HCT116 (cell line): Measurements from ENCODE around the gene PLEKHA8. TPM values are rescaled to one million over a fixed set of nuclear protein-coding genes. Genes with fewer than 3 reads are reported as not detected.

Source experiments
- ATAC-seq: fragments of 200-7000 bp; cut with Tn5 transposase; 2 replicates; pipeline ENCODE4 v1.9.1; 2020; ENCODE audit warnings: mild to moderate bottlenecking, moderate library complexity
- BruUV-seq: library from RNA; stranded (reverse); fragments of 400-500 nt; replicated peaks from 2 replicates; lab custom pipeline; 2021; lab: Mats Ljungman, UMichigan
- CTCF ChIA-PET: fragments of 300-600 bp; sonication (Branson Sonifier 250); formaldehyde crosslinking; loops from one replicate; lab custom pipeline; 2021; ENCODE audit warnings: antibody characterized with exemption; lab: Charles Lee
- POLR2A ChIA-PET: fragments of 300-600, 350-600 bp; sonication (Branson Sonifier 250); formaldehyde crosslinking; loops from one replicate; lab custom pipeline; 2021; ENCODE audit warnings: antibody characterized with exemption; lab: Charles Lee
- RAD21 ChIA-PET, 2 experiments: fragments of 300-600 bp; sonication (Branson Sonifier 250); formaldehyde crosslinking; loops; one replicate each; lab custom pipeline; 2023; ENCODE audit warnings: low total read pairs in 2 of 2; ENCODE audit not compliant: uncharacterized antibody in 2 of 2, unreplicated experiment in 2 of 2, low non-redundant PET in 1 of 2; lab: Charles Lee
- DNase-seq: peaks from one replicate; pipeline ENCODE4 v3.0.0-alpha.2; 2010; ENCODE audit warnings: low read depth, low spot score
- H2AFZ ChIP-seq: fragments of 200-600 bp; shearing (Covaris generic), sonication (generic); 2 replicates; pipeline ENCODE4 v1.6.1; 2017; ENCODE audit warnings: low read depth, mixed run types, mixed read lengths, antibody characterized with exemption, low read length; ENCODE audit not compliant: poor library complexity, severe bottlenecking
- H3K27ac ChIP-seq: 2 replicates; pipeline ENCODE4 v1.5.1; 2012; ENCODE audit warnings: low read depth, low read length
- H3K27me3 ChIP-seq: fragments of 200-600 bp; sonication (generic); 2 replicates; pipeline ENCODE4 v1.6.1; 2016; ENCODE audit warnings: mixed run types, low read length, mixed read lengths; ENCODE audit not compliant: insufficient read depth
- H3K36me3 ChIP-seq, 2 experiments: fragments of 200-500 bp in 1 of 2; fragments of 200-600 bp in 1 of 2; sonication (Bioruptor generic) in 1 of 2; sonication (generic) in 1 of 2; 2 replicates each; pipeline versions ENCODE4 v1.5.1 to v1.6.1; 2014 to 2016; ENCODE audit warnings: low read length in 2 of 2, inconsistent platforms in 1 of 2, mixed read lengths in 1 of 2, mixed run types in 1 of 2; ENCODE audit not compliant: insufficient read depth in 2 of 2, control insufficient read depth in 1 of 2
- H3K4me1 ChIP-seq, 2 experiments: fragments of 200-600 bp in 1 of 2; sonication (generic) in 1 of 2; 2 replicates each; pipeline versions ENCODE4 v1.5.1 to v1.6.1; 2012 to 2017; ENCODE audit warnings: low read length in 2 of 2, inconsistent platforms in 1 of 2, mild to moderate bottlenecking in 1 of 2, mixed read lengths in 1 of 2, mixed run types in 1 of 2, moderate library complexity in 1 of 2; ENCODE audit not compliant: insufficient read depth in 2 of 2, control insufficient read depth in 1 of 2
- H3K4me2 ChIP-seq: fragments of 200-600 bp; sonication (generic); 2 replicates; pipeline ENCODE4 v1.6.1; 2017; ENCODE audit warnings: mixed run types, low read length, mixed read lengths
- H3K4me3 ChIP-seq, 2 experiments: fragments of 200-600 bp in 1 of 2; sonication (generic) in 1 of 2; replicated peaks in 1 of 2; 2 replicates each; pipeline ENCODE4 v1.5.1; 2011 to 2016; ENCODE audit warnings: low read length in 2 of 2, control low read depth in 1 of 2, low read depth in 1 of 2, mild to moderate bottlenecking in 1 of 2, mixed read lengths in 1 of 2, mixed run types in 1 of 2
- H3K79me2 ChIP-seq: fragments of 200-600 bp; sonication (generic); 2 replicates; pipeline ENCODE4 v1.6.1; 2017; ENCODE audit warnings: mild to moderate bottlenecking, mixed run types, low read length, moderate library complexity, mixed read lengths; ENCODE audit not compliant: insufficient read depth
- H3K9ac ChIP-seq: fragments of 200-600 bp; sonication (generic); 2 replicates; pipeline ENCODE4 v1.6.1; 2016; ENCODE audit warnings: low read length, mixed read lengths
- H3K9me2 ChIP-seq: fragments of 200-600 bp; sonication (generic), shearing (Covaris generic); 2 replicates; pipeline ENCODE4 v1.6.1; 2017; ENCODE audit warnings: mixed run types, mild to moderate bottlenecking, moderate library complexity; ENCODE audit not compliant: insufficient read depth
- H3K9me3 ChIP-seq, 2 experiments: fragments of 200-500 bp in 1 of 2; fragments of 200-600 bp in 1 of 2; sonication (Bioruptor generic) in 1 of 2; sonication (generic) in 1 of 2; 2 replicates each; pipeline ENCODE4 v1.6.1; 2014 to 2017; ENCODE audit warnings: low read length in 2 of 2, mixed read lengths in 2 of 2, inconsistent platforms in 1 of 2, low read depth in 1 of 2, mild to moderate bottlenecking in 1 of 2, mixed run types in 1 of 2, moderate library complexity in 1 of 2; ENCODE audit not compliant: control insufficient read depth in 1 of 2, insufficient read depth in 1 of 2
- H4K20me1 ChIP-seq: fragments of 200-600 bp; sonication (generic), shearing (Covaris generic); 2 replicates; pipeline ENCODE4 v1.6.1; 2017; ENCODE audit warnings: mixed run types, mild to moderate bottlenecking, moderate library complexity; ENCODE audit not compliant: insufficient read depth
- CBX3 ChIP-seq: IDR thresholded peaks from 2 replicates; pipeline ENCODE4 v1.6.1; 2012; ENCODE audit warnings: low read depth
- CEBPB ChIP-seq: IDR thresholded peaks from 2 replicates; pipeline ENCODE4 v1.6.1; 2012; ENCODE audit warnings: low read depth
- ELF1 ChIP-seq: IDR thresholded peaks from 2 replicates; pipeline ENCODE4 v1.6.1; 2012; ENCODE audit warnings: low read depth, borderline replicate concordance
- EZH2 ChIP-seq: fragments of 200-600 bp; sonication (generic); IDR thresholded peaks from 2 replicates; pipeline ENCODE4 v1.6.1; 2017; ENCODE audit warnings: antibody characterized with exemption, mixed run types
- MAX ChIP-seq: IDR thresholded peaks from 2 replicates; pipeline ENCODE4 v1.6.1; 2012
- POLR2A ChIP-seq: IDR thresholded peaks from 2 replicates; pipeline ENCODE4 v1.7.0; 2011; ENCODE audit warnings: borderline replicate concordance; ENCODE audit not compliant: insufficient read depth, insufficient read length; ENCODE audit errors: extremely low read depth
- POLR2AphosphoS5 ChIP-seq: IDR thresholded peaks from 2 replicates; pipeline ENCODE4 v1.6.1; 2011; ENCODE audit warnings: mild to moderate bottlenecking, low read depth, low read length, moderate library complexity
- REST ChIP-seq: IDR thresholded peaks from 2 replicates; pipeline ENCODE4 v1.6.1; 2012; ENCODE audit warnings: low read depth
- SP1 ChIP-seq: IDR thresholded peaks from 2 replicates; pipeline ENCODE4 v1.6.1; 2012; ENCODE audit warnings: low read depth
- ZFX ChIP-seq: fragments of 450-650 bp; IDR thresholded peaks from 2 replicates; pipeline ENCODE4 v1.6.1; 2017
- ZNF274 ChIP-seq: fragments of 200-500 bp; sonication (Bioruptor generic); IDR thresholded peaks from 2 replicates; pipeline ENCODE4 v1.6.1; 2014; ENCODE audit warnings: mild to moderate bottlenecking, low read depth, low read length, inconsistent platforms
- intact Hi-C: fragments of 100-400 bp; cut with micrococcal nuclease; formaldehyde crosslinking; loops from 2 replicates; pipeline ENCODE4 v1.10.0; 2022
- total RNA-seq: library from RNA; stranded (reverse); gene quantifications from one replicate; pipeline ENCODE4 v1.2.1, GENCODE V29; 2021; ENCODE audit not compliant: unreplicated experiment
- TF ChIP-seq, protein P1 (sequence below): IDR thresholded peaks from 2 replicates; pipeline ENCODE4 v1.6.1; 2011; ENCODE audit warnings: mild to moderate bottlenecking, low read length, moderate library complexity; ENCODE audit not compliant: insufficient replicate concordance; ENCODE audit errors: extremely low read depth

PLEKHA8 gene
- total RNA-seq, 1 experiment from 2014 or later, result 13.6 TPM

- no TSS peak for BruUV-seq
- H4K20me1 ChIP-seq, result no peaks in the 10 kb centered on the region
- no peak overlapping the region for H3K9ac ChIP-seq
- DNase-seq, result no peak
- H3K36me3 ChIP-seq, result no peaks in the 10 kb centered on the region
- CTCF ChIA-PET, result interaction anchor here (1.4 kb wide), 1 partner anchor 11 kb away, joined by 3 read pairs; no protein-coding TSS in a partner anchor
- no peak for TF ChIP-seq CEBPB
- TF ChIP-seq ZFX, result no peak
- TF ChIP-seq SP1, result no peak
- no peak for TF ChIP-seq ELF1
- no peak for TF ChIP-seq CBX3
- TF ChIP-seq POLR2AphosphoS5, result no peak
- no peak for TF ChIP-seq MAX
- TF ChIP-seq, all 23 proteins: peak for 0
- intact Hi-C loops, result loop anchor here (5.0 kb wide), 1 partner anchor 227 kb away; no protein-coding TSS in a partner anchor
- RAD21 ChIA-PET, result no interaction called here
- no peak for ATAC-seq
- Histone ChIP-seq H2AFZ (no peak overlapping the region), H3K4me1 (peaks cover 0 to 7% of the 10 kb centered on the region in 2 experiments; a peak in 1 of 4 replicates), H3K4me2 (no peak overlapping the region), H3K4me3 (no peak overlapping the region), H3K9me3 (no peaks in the 10 kb centered on the region), H3K9me2 (no peaks in the 10 kb centered on the region), H3K27me3 (no peaks in the 10 kb centered on the region), H3K79me2 (no peaks in the 10 kb centered on the region), H3K27ac (no peak overlapping the region)
- POLR2A ChIA-PET, result no interaction called here
Observed at GRCh38 chr7:30170476-30171205, 142.4 kb downstream of the PLEKHA8 start.

DNA sequence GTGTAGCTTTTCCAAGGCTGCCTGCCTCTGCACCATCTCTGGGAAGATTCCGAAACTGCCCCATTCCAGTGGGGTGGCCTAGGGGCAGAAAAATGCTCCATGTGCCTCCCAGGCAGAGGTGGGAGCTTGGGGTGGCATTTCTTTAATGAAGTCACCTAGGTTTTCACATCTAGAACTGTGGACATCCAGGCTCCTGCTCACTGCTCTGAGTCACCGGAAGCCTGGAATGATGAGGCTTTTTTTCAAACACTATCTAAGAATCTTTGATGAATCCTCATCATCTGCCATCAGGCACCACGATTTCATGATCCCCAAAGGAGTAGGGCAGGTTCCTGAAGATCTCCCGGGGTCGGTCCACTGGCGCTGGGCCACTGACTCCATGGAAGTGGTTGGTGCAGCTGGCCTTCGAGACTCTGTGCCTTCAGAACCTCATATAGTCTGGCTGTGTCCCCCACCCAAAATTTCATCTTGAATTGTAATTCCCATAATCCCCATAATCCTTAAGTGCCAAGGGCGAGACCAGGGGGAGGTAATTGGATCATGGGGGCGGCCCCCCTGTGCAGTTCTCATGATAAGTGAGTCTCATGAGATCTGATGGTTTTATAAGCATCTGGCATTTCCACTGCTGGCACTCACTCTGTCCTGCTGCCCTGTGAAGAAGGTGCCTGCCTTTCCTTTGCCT is 143.7 kb downstream of the PLEKHA8 start:
- Histone ChIP-seq H3K27ac (no peak overlapping the region), H3K9me3 (no peaks in the 10 kb centered on the region), H2AFZ (no peak overlapping the region), H4K20me1 (no peaks in the 10 kb centered on the region), H3K9me2 (no peaks in the 10 kb centered on the region), H3K4me1 (peaks cover 0 to 4% of the 10 kb centered on the region in 2 experiments; a peak in 1 of 4 replicates), H3K27me3 (no peaks in the 10 kb centered on the region), H3K4me3 (no peak overlapping the region), H3K4me2 (no peak overlapping the region), H3K9ac (no peak overlapping the region), H3K79me2 (no peaks in the 10 kb centered on the region), H3K36me3 (no peaks in the 10 kb centered on the region)
- ChIA-PET RAD21 (no interaction called here), POLR2A (no interaction called here), CTCF (no interaction called here)
- TF ChIP-seq REST, result no peak
- no peak for TF ChIP-seq ZNF274
- no peak for TF ChIP-seq POLR2A
- TF ChIP-seq CEBPB, result no peak
- TF ChIP-seq, protein P1, sequence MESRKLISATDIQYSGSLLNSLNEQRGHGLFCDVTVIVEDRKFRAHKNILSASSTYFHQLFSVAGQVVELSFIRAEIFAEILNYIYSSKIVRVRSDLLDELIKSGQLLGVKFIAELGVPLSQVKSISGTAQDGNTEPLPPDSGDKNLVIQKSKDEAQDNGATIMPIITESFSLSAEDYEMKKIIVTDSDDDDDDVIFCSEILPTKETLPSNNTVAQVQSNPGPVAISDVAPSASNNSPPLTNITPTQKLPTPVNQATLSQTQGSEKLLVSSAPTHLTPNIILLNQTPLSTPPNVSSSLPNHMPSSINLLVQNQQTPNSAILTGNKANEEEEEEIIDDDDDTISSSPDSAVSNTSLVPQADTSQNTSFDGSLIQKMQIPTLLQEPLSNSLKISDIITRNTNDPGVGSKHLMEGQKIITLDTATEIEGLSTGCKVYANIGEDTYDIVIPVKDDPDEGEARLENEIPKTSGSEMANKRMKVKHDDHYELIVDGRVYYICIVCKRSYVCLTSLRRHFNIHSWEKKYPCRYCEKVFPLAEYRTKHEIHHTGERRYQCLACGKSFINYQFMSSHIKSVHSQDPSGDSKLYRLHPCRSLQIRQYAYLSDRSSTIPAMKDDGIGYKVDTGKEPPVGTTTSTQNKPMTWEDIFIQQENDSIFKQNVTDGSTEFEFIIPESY, result no peak
- no peak for TF ChIP-seq EZH2
- TF ChIP-seq ELF1, result no peak
- ATAC-seq, result no peak
- intact Hi-C loops, result loop anchor here (5.0 kb wide), 1 partner anchor 225 kb away; no protein-coding TSS in a partner anchor
- no peak for DNase-seq
- BruUV-seq, result no TSS peak
